AML-193 (cell line): ENCODE data around the gene PACSIN1.
A peak's percentile ranks its signal among the peaks of the same experiment; 100 is the strongest.
"Not testable (repeated sequence)": the region's sequence is repeated elsewhere in the genome, so short reads cannot be mapped to it uniquely, and the experiment has no call there.

Experiments used
- DNase-seq, 2 experiments: peaks; one replicate each; lab custom pipeline; 2025; lab: John Stamatoyannopoulos, UW

The PACSIN1 gene

DNA sequence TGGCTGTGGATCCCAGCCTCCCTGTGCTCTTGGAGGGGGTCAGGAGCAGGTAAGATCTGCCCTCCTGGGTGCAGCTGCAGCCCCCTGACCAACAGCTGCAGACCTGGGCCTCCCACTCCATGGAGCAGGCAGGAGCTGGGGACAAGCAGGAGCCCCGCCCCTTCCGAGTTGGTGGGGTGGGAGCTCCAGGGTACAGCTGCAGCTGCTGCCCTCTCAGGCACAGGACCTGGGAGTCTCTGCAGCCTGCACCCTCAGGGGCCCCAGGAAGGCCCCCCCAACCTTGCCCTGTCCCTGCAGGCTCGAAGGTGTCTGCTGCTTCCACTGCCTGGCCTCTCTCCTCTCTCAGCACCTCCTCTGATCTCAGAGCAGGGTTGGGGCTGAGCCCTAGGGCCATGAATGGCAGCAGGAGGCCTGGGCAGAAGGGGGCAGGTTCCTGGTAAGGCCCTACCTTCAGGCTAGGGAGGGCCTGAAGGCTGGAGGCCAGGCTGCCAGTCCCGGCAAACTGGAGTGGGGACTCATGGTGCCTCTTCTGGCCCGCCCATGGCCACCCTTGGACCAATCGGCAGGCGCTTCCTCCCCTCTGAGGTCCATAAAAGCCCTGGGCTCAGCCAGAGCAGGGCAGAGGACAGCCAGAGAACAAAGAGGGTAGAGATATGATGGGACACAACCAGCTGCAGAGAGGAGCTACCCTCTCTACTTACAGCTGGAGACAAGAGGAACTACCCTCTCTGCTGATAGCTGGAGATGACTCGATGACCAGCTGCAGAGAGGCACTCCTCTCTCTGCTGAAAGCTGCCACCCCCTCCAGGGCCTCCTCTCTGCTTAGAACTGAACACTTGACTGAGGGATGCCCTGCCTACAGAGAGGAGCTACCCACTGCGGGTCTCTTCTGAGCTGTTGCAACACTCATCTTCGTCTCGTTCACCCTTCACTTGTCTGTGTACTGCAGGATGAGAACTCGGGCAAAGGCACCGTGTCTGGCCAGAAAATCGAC lies 7.8 kb upstream of the PACSIN1 start:
- no peak for DNase-seq

GRCh38 chr6:34459899-34460593 lies 5.8 kb upstream of the PACSIN1 start:
- DNase-seq, result peak; percentile 69 to 70

- no peak for DNase-seq
Measured at GRCh38 chr6:34460796-34461507, 4.9 kb upstream of the PACSIN1 start.

DNA sequence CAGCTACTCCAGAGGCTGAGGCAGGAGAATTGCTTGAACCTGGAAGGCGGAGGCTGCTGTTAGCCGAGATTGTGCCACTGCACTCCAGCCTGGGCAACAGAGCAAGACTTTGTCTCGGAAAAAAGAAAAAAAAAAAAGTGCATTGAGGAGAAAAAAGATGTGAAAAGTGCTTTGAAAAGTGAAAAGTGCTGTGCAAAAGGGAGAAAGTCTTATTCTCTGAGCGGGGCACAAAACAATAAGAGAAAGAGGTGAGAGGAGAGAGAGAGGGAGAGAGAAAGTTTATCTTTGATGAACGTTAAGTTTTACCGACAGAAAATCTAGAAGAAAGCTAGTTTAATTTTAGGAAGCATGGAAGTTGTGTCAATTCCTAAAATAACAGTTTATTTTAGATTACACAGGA lies 3.9 kb upstream of the PACSIN1 start:
- no peak for DNase-seq

- DNase-seq, result no peak
Measured at GRCh38 chr6:34462551-34462971, 3.3 kb upstream of the PACSIN1 start.

GRCh38 chr6:34463299-34463698 lies 2.6 kb upstream of the PACSIN1 start:
- no peak for DNase-seq

- DNase-seq, result no peak
Measured at GRCh38 chr6:34463849-34464248, 2.0 kb upstream of the PACSIN1 start.

DNA sequence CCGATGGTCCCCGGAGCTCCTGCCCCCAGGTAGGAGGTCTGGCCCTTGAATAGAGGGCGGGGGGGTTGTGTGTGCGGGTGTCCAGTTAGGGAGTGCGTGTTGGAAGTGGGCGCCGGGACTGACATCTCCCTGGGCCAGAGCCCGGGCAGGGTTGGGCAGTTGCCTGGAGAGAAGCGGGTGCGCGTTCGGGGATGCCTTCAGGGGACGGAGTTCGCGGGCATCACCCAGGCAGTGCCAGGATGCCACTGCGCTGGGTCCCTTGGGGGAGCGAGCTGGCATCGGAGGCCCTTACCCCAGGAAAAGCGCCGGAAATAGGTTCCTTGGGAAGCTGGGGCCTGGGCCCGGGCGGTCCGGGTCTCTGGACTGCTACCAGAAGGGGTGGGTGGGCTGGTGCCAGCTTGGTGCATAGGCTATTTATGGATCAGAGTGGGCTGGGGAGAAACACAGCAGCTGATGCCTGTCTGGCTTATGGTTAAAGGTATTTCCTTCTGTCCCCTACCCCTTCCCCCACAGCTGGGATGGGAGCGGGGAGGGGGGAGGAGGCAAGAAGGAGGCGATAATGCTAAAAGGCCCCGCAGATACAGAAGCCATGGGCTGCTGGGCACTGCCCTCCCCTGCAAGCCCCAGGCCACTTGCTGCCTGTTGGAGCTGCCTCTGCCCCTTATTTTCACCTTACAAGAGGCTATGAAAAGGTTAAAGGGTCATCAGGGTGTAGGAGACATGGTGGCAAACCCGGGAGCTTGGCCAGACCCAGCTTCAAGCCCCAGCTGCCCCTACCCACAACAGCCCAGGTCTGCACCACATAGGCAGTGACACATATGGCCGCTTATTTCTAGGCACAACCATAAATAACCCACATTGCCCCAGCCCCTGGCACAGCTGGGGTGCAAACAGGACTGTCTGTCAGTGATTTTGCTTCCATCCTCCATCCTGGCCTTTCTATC lies 638 bp downstream of the PACSIN1 start:
- no peak for DNase-seq

DNA sequence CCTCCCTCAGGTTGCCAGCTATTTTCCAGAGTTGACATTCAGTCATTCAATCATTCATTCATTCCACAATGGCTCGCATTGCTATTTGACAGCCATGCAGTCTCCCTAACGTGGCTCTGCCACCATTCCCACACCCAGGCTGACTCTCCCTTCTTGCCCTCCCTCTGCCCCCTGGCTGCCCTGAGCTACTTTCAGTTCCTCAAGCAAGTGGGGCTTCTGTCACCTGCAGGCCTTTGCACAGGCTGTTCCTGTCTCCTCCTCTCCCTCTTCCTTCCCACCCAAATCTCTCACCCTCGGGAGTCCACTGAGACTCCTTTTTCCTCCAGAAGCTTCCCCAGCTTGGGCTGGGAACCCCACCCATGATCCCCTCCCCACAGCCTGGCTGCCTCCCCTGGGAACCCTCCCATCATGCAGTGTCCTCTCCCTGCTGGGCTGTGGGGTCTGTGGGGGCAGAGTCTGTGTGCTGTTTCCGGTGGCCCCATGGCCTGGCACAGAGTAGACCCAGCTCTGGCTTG lies 2.6 kb downstream of the PACSIN1 start:
- no peak for DNase-seq

GRCh38 chr6:34469499-34469898 lies 3.6 kb downstream of the PACSIN1 start:
- no peak for DNase-seq

- no peak for DNase-seq
Measured at GRCh38 chr6:34472425-34472824, 6.5 kb downstream of the PACSIN1 start.

- no peak for DNase-seq
Measured at GRCh38 chr6:34473967-34474366, 8.1 kb downstream of the PACSIN1 start.

GRCh38 chr6:34474754-34475153 lies 8.9 kb downstream of the PACSIN1 start:
- DNase-seq, result no peak

- DNase-seq, result no peak
Measured at GRCh38 chr6:34475238-34475682, 9.4 kb downstream of the PACSIN1 start.

GRCh38 chr6:34475767-34476328 lies 10.0 kb downstream of the PACSIN1 start:
- DNase-seq, result no peak

DNA sequence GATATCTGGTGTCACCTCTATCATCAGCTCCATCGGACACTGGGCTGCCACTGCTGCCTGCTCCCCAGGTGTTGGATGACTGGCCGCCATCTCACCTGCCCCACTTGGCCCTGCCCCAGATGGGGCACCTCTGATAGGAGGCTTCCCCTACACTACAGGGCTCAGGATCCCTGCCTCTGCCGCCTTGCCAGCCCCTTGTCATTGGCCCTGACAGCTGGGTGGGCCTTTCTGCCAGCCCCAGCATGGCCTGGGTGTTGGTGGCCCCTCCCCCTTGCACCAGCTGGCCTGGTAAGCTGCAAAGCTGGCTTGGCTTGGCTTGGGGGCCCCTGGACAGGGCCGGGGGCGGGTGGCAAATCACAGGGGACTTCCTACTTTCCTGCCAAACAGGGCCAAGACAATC lies 10.6 kb downstream of the PACSIN1 start:
- no peak for DNase-seq

DNA sequence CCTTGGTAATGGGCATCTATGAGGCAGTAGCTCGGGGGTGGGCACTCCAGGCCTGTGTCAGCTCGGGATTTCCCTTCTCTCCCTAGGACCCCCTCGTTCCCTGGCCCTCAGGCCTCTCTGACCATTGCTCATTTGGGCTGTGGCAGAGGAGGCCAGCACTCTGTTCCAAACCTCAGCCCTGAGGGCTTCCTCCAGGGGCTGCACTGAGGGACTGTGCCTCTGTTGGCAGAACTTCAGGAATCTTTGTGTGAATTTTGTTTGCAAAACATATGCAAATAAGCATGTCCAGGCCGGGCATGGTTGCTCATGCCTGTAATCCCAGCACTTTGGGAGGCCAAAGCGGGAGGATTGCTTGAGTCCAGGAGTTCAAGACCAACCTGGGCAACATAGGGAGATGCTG lies 11.0 kb downstream of the PACSIN1 start:
- DNase-seq, result no peak

DNA sequence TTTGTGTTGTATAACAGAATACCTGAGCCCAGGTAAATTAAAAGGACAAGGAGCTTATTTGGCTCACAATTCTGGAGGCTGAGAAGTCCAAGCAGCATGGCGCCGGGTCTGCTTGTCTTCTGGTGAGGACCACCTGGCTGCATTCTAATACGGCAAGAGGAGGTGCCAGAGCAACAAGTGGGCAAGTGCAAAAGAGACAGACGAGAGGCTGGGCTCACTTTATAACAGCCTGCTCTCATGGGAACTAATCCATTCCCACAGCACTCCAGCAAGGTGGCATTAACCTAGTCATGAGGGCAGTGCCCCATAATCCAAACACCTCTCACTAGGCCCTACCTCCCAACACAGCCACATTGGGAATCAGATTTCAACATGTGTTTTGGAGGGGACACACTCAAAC lies 12.9 kb downstream of the PACSIN1 start:
- no peak for DNase-seq

- DNase-seq, result not testable (repeated sequence)
Measured at GRCh38 chr6:34483781-34484180, 17.9 kb downstream of the PACSIN1 start.

GRCh38 chr6:34484391-34484790 lies 18.5 kb downstream of the PACSIN1 start:
- DNase-seq, result no peak

GRCh38 chr6:34484899-34485298 lies 19.0 kb downstream of the PACSIN1 start:
- DNase-seq, result no peak
